ENCODE measurements around the gene GALNT7.

- TF ChIP-seq CTCF (IDR thresholded peaks at IDR 0.05; ENCODE audit: insufficient read depth, low read length, poor library complexity, severe bottlenecking), result no peak
- no peak for TF ChIP-seq EZH2phosphoT487 (conservative IDR thresholded peaks at IDR 0.05; ENCODE audit: low read length)
Measured at GRCh38 chr4:173151496-173151895, 17.1 kb upstream of the GALNT7 start.

Data from SU-DHL-6 (cell line).